HG02623 (cell line): ENCODE results near the gene NR3C2.

ENCODE experiments used
- ATAC-seq: cut with Tn5 transposase; IDR thresholded peaks from one replicate; pipeline ENCODE4 v1.9.1; 2021; ENCODE audit warnings: moderate library complexity; ENCODE audit not compliant: unreplicated experiment

The NR3C2 gene

GRCh38 chr4:148315049-148315448 lies 127.2 kb downstream of the NR3C2 start:
- ATAC-seq = no peak

GRCh38 chr4:148312956-148313490 lies 129.2 kb downstream of the NR3C2 start:
- no peak for ATAC-seq

GRCh38 chr4:148311526-148311925 lies 130.7 kb downstream of the NR3C2 start:
- no peak for ATAC-seq

- no peak for ATAC-seq
These were observed 131.5 kb downstream of the NR3C2 start for GRCh38 chr4:148310756-148311155.

- no peak for ATAC-seq
These were observed 136.5 kb downstream of the NR3C2 start for GRCh38 chr4:148305751-148306150.

- ATAC-seq = no peak
These were observed 139.8 kb downstream of the NR3C2 start for GRCh38 chr4:148302416-148302815.

- ATAC-seq = no peak
These were observed 141.3 kb downstream of the NR3C2 start for GRCh38 chr4:148300877-148301276.

- no peak for ATAC-seq
These were observed 142.9 kb downstream of the NR3C2 start for GRCh38 chr4:148299337-148299736.

- no peak for ATAC-seq
These were observed 145.7 kb downstream of the NR3C2 start for GRCh38 chr4:148296498-148296897.

- ATAC-seq = no peak
These were observed 146.6 kb downstream of the NR3C2 start for GRCh38 chr4:148295642-148296041.

- no peak for ATAC-seq
These were observed 148.6 kb downstream of the NR3C2 start for GRCh38 chr4:148293571-148293970.

GRCh38 chr4:148292686-148293085 lies 149.5 kb downstream of the NR3C2 start:
- ATAC-seq = no peak

GRCh38 chr4:148289740-148290139 lies 152.5 kb downstream of the NR3C2 start:
- no peak for ATAC-seq

- ATAC-seq = no peak
These were observed 153.8 kb downstream of the NR3C2 start for GRCh38 chr4:148288448-148288847.

GRCh38 chr4:148287111-148287510 lies 155.1 kb downstream of the NR3C2 start:
- ATAC-seq = no peak

GRCh38 chr4:148286012-148286411 lies 156.2 kb downstream of the NR3C2 start:
- no peak for ATAC-seq

- ATAC-seq = no peak
These were observed 158.5 kb downstream of the NR3C2 start for GRCh38 chr4:148283665-148284064.

GRCh38 chr4:148278310-148278709 lies 163.9 kb downstream of the NR3C2 start:
- ATAC-seq = no peak

- ATAC-seq = no peak
These were observed 166.9 kb downstream of the NR3C2 start for GRCh38 chr4:148275266-148275665.

GRCh38 chr4:148273501-148273986 lies 168.7 kb downstream of the NR3C2 start:
- ATAC-seq = no peak

- no peak for ATAC-seq
These were observed 171.0 kb downstream of the NR3C2 start for GRCh38 chr4:148271166-148271565.

GRCh38 chr4:148270630-148271029 lies 171.6 kb downstream of the NR3C2 start:
- no peak for ATAC-seq

- no peak for ATAC-seq
These were observed 173.4 kb downstream of the NR3C2 start for GRCh38 chr4:148268835-148269234.
